Fibroblast of lung (primary cell): ENCODE measurements around the gene CLDN10. TPM values are rescaled to one million over a fixed set of nuclear protein-coding genes. Genes with fewer than 3 reads are reported as not detected.

Experiments
- DNase-seq, 2 donors: peaks; one replicate each; pipeline versions ENCODE4 v3.0.0 to v3.0.0-alpha.2; 2010; ENCODE audit warnings: low read depth in 2 of 2
- H2AFZ ChIP-seq: 2 replicates; pipeline ENCODE4 v1.5.1; 2012; ENCODE audit warnings: low read length, control low read depth, inconsistent platforms
- H3K27ac ChIP-seq: 2 replicates; pipeline ENCODE4 v1.5.1; 2011; ENCODE audit warnings: low read length, control low read depth; ENCODE audit not compliant: insufficient read depth
- H3K27me3 ChIP-seq: 2 replicates; pipeline ENCODE4 v1.5.1; 2011; ENCODE audit warnings: mild to moderate bottlenecking, low read length; ENCODE audit not compliant: control insufficient read depth, insufficient read depth
- H3K36me3 ChIP-seq: 2 replicates; pipeline ENCODE4 v1.5.1; 2011; ENCODE audit warnings: low read length; ENCODE audit not compliant: control insufficient read depth, insufficient read depth
- H3K4me1 ChIP-seq: 2 replicates; pipeline ENCODE4 v1.5.1; 2011; ENCODE audit warnings: low read length; ENCODE audit not compliant: control insufficient read depth, insufficient read depth; ENCODE audit errors: extremely low read depth
- H3K4me2 ChIP-seq: 2 replicates; pipeline ENCODE4 v1.5.1; 2011; ENCODE audit warnings: low read length, control low read depth; ENCODE audit not compliant: insufficient read depth; ENCODE audit errors: extremely low read depth
- H3K4me3 ChIP-seq, 4 experiments: fragments of 200-600 bp in 1 of 4; sonication (generic) in 1 of 4; replicated peaks in 1 of 4; 2 replicates each; pipeline ENCODE4 v1.5.1; 2011 to 2016; ENCODE audit warnings: low read length in 4 of 4, low read depth in 3 of 4, mild to moderate bottlenecking in 3 of 4, control low read depth in 2 of 4, inconsistent platforms in 1 of 4, mixed read lengths in 1 of 4; ENCODE audit not compliant: insufficient read depth in 1 of 4; ENCODE audit errors: control extremely low read depth in 1 of 4
- H3K79me2 ChIP-seq: 2 replicates; pipeline ENCODE4 v1.5.1; 2012; ENCODE audit warnings: mild to moderate bottlenecking, low read length, inconsistent platforms; ENCODE audit not compliant: control insufficient read depth, insufficient read depth
- H3K9ac ChIP-seq: 2 replicates; pipeline ENCODE4 v1.5.1; 2011; ENCODE audit warnings: mild to moderate bottlenecking, low read length, control low read depth; ENCODE audit not compliant: insufficient read depth
- H3K9me3 ChIP-seq: 2 replicates; pipeline ENCODE4 v1.5.1; 2012; ENCODE audit warnings: low read depth, low read length; ENCODE audit not compliant: control insufficient read depth, insufficient read depth
- H4K20me1 ChIP-seq: 2 replicates; pipeline ENCODE4 v1.5.1; 2011; ENCODE audit warnings: low read length; ENCODE audit not compliant: control insufficient read depth, insufficient read depth; ENCODE audit errors: extremely low read depth
- EZH2 ChIP-seq: IDR thresholded peaks from 2 replicates; pipeline ENCODE4 v1.5.1; 2012; ENCODE audit warnings: low read length, control low read depth, mild to moderate bottlenecking; ENCODE audit errors: missing control alignments
- polyA plus RNA-seq, 2 donors: library from polyadenylated mRNA; depleted of rRNA in 1 of 2; stranded (reverse) in 1 of 2; unstranded in 1 of 2; fragments of >200 nt; gene quantifications; 2 replicates each; pipeline ENCODE4 v1.2.1, GENCODE V29; 2011 to 2012; ENCODE audit warnings: missing spikeins in 1 of 2
- total RNA-seq: library from RNA; depleted of rRNA; stranded (reverse); fragments of >200 nt; gene quantifications from 2 replicates; pipeline ENCODE4 v1.2.1, GENCODE V29; 2014
- TF ChIP-seq, protein P1 (sequence below), 2 donors: IDR thresholded peaks in 1 of 2; conservative IDR thresholded peaks in 1 of 2; 1 replicate in 1 of 2; 2 replicates in 1 of 2; pipeline ENCODE4 v1.5.1; 2011 to 2012; ENCODE audit warnings: low read length in 2 of 2, control low read depth in 1 of 2, inconsistent platforms in 1 of 2, low read depth in 1 of 2, mild to moderate bottlenecking in 1 of 2

The CLDN10 gene
- total and polyA plus RNA-seq, 2 donors (not counting 1 experiment from before 2014, with no cell fraction given) = not detected

DNA sequence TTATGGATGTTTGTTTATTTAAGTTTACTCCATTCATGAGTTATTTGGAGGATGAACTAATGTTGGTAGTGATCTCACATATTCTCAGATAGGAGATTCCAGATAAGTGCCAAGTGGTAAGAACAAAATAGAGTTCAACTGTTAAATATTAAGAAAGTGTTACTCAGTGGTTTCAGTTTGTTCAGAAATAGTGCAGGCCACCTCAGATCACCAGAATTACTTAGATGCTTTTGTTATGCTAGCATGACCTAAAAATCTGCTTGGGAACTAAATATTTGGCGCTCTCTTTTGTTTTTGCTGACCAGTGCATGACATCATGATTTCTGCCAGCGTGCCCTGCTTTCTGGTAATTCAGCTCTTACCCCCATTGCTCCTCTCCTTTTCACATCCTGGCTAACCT, 15.6 kb downstream of the CLDN10 start:
- H3K4me2 ChIP-seq = no peak overlapping the region
- H2AFZ ChIP-seq = no peak overlapping the region
- H3K27ac ChIP-seq = no peak overlapping the region
- H3K36me3 ChIP-seq = no peaks in the 10 kb centered on the region
- no peaks in the 10 kb centered on the region for H3K27me3 ChIP-seq
- no peak overlapping the region for H3K4me3 ChIP-seq
- TF ChIP-seq EZH2 = no peak
- TF ChIP-seq, protein P1, sequence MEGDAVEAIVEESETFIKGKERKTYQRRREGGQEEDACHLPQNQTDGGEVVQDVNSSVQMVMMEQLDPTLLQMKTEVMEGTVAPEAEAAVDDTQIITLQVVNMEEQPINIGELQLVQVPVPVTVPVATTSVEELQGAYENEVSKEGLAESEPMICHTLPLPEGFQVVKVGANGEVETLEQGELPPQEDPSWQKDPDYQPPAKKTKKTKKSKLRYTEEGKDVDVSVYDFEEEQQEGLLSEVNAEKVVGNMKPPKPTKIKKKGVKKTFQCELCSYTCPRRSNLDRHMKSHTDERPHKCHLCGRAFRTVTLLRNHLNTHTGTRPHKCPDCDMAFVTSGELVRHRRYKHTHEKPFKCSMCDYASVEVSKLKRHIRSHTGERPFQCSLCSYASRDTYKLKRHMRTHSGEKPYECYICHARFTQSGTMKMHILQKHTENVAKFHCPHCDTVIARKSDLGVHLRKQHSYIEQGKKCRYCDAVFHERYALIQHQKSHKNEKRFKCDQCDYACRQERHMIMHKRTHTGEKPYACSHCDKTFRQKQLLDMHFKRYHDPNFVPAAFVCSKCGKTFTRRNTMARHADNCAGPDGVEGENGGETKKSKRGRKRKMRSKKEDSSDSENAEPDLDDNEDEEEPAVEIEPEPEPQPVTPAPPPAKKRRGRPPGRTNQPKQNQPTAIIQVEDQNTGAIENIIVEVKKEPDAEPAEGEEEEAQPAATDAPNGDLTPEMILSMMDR (conservative IDR thresholded peaks at IDR 0.05 in 1 of 2, IDR thresholded peaks at IDR 0.05 in 1 of 2; ENCODE audit: low read depth in 1 of 2, low read length in 2 of 2) = no peak
- no peaks in the 10 kb centered on the region for H3K79me2 ChIP-seq
- H4K20me1 ChIP-seq = no peaks in the 10 kb centered on the region
- H3K9me3 ChIP-seq = no peaks in the 10 kb centered on the region
- H3K9ac ChIP-seq = no peak overlapping the region
- H3K4me1 ChIP-seq = no peaks in the 10 kb centered on the region
- DNase-seq = no peak

- no peaks in the 10 kb centered on the region for H3K36me3 ChIP-seq
- no peak overlapping the region for H3K27ac ChIP-seq
- no peak overlapping the region for H3K9ac ChIP-seq
- no peaks in the 10 kb centered on the region for H3K79me2 ChIP-seq
- no peaks in the 10 kb centered on the region for H3K9me3 ChIP-seq
- TF ChIP-seq, protein P1 (conservative IDR thresholded peaks at IDR 0.05 in 1 of 2, IDR thresholded peaks at IDR 0.05 in 1 of 2; ENCODE audit: low read depth in 1 of 2, low read length in 2 of 2) = no peak
- TF ChIP-seq EZH2 = no peak
- no peaks in the 10 kb centered on the region for H3K4me1 ChIP-seq
- no peak for DNase-seq
- H3K4me2 ChIP-seq = no peak overlapping the region
- no peaks in the 10 kb centered on the region for H4K20me1 ChIP-seq
- H3K27me3 ChIP-seq = no peaks in the 10 kb centered on the region
- no peak overlapping the region for H3K4me3 ChIP-seq
- H2AFZ ChIP-seq = no peak overlapping the region
Observed at GRCh38 chr13:95570016-95570415, 17.5 kb downstream of the CLDN10 start.

DNA sequence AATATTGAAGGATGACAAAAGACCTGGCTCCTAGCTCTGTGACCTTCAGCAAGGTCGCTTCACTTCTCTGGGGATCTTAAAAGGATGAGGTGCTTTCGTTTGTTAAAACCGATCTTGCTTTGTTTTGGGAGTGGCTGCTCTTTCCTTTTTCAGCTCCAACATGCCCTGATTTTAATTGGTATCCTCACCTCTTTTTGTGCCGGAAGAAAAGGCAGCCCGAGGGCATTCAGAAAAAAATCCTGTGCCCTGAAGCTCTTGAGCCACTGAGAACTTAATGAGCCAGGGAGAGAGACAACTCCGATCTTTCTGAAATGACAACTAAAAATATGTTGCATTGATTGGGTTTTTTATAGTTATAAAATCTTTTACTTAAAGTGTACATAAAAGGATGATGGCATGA, 19.4 kb downstream of the CLDN10 start:
- Histone ChIP-seq H3K4me2 (no peak overlapping the region), H3K4me1 (no peaks in the 10 kb centered on the region), H3K27ac (no peak overlapping the region), H3K4me3 (no peak overlapping the region), H3K9ac (no peak overlapping the region), H3K79me2 (no peaks in the 10 kb centered on the region), H3K36me3 (peaks cover 2% of the 10 kb centered on the region), H3K9me3 (no peaks in the 10 kb centered on the region), H3K27me3 (no peaks in the 10 kb centered on the region), H2AFZ (no peak overlapping the region), H4K20me1 (no peaks in the 10 kb centered on the region)
- DNase-seq = no peak
- TF ChIP-seq EZH2 = no peak
- TF ChIP-seq, protein P1 (conservative IDR thresholded peaks at IDR 0.05 in 1 of 2, IDR thresholded peaks at IDR 0.05 in 1 of 2; ENCODE audit: low read depth in 1 of 2, low read length in 2 of 2) = no peak
